A673 (cell line): ENCODE data around the gene SSH2.

ENCODE experiments used
- CTCF ChIP-seq: fragments of 300-800, 200-600 bp; sonication (generic); conservative IDR thresholded peaks from 2 replicates; pipeline ENCODE4 v1.5.1; 2017; ENCODE audit warnings: low read depth, mild to moderate bottlenecking, antibody characterized with exemption, low read length, moderate library complexity, mixed read lengths
- EZH2 ChIP-seq: fragments of 200-600 bp; sonication (generic); IDR thresholded peaks from 2 replicates; pipeline ENCODE4 v1.6.1; 2017; ENCODE audit warnings: borderline replicate concordance, low read depth, mild to moderate bottlenecking, mixed read lengths, antibody characterized with exemption, low read length; ENCODE audit not compliant: poor library complexity, severe bottlenecking

- no peak for TF ChIP-seq CTCF
- no peak for TF ChIP-seq EZH2
These were observed 341.9 kb downstream of the SSH2 start for GRCh38 chr17:29588017-29588561.
